ENCODE data around the gene ENO1. TPM values are rescaled to one million over a fixed set of nuclear protein-coding genes. Genes with fewer than 3 reads are reported as not detected.
A peak's percentile ranks its signal among the peaks of the same experiment; 100 is the strongest.

Gene ENO1
- total RNA-seq, 4 donors from 2014 or later = 453 to 1,066 (median 553) TPM

DNA sequence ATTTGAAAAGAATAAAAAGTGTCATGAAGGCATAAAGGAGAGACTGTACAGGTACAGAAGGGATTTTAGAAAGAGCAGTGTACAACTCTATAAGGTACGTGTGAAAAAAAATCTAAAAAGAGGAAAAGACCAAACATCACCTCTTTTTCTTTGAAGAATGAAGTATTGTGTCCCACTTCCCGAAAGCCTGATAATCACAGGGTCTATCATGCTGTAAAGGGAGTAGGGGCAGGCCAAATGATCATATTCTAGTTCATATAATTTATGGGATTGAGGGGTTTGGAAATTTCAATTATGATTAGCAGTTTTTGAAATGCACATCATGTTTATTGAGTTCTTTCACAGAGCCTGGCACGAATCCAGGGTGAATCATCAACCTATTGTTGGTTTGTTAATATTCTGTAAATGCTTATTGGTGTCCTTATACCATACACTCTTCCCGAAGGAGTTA, 60.1 kb downstream of the ENO1 start:
- Histone ChIP-seq H3K27me3 (no peaks in the 10 kb centered on the region), H3K4me1 (peaks cover 0 to 56% (median 8%) of the 10 kb centered on the region in 3 donors)

GRCh38 chr1:8817412-8818324, 60.8 kb downstream of the ENO1 start, which contains the start of gene RERE:
Gene RERE (minus strand): TSS chr1:8817640.
- Histone ChIP-seq H3K36me3 (no peaks in the 10 kb centered on the region), H3K9me3 (no peaks in the 10 kb centered on the region), H3K27me3 (no peaks in the 10 kb centered on the region), H3K4me1 (peaks cover 0 to 56% (median 5%) of the 10 kb centered on the region in 3 donors), H3K27ac (peak within 1 kb of the TSS; percentile 83 to 98 (median 96)), H3K4me3 (peak within 1 kb of the TSS; percentile 42 to 84)
- WGBS, 2 donors (ENCODE audit: low coverage in 1 of 2) = 0% methylated on average over 2 to 17 of the region's 82 CpGs
- peak; percentile 95 to 96 for TF ChIP-seq POLR2A (IDR thresholded peaks at IDR 0.05)
- TF ChIP-seq EP300 (IDR thresholded peaks at IDR 0.05) = no peak
- TF ChIP-seq POLR2AphosphoS5 (IDR thresholded peaks at IDR 0.05) = peak; percentile 97
- TF ChIP-seq, protein P1, sequence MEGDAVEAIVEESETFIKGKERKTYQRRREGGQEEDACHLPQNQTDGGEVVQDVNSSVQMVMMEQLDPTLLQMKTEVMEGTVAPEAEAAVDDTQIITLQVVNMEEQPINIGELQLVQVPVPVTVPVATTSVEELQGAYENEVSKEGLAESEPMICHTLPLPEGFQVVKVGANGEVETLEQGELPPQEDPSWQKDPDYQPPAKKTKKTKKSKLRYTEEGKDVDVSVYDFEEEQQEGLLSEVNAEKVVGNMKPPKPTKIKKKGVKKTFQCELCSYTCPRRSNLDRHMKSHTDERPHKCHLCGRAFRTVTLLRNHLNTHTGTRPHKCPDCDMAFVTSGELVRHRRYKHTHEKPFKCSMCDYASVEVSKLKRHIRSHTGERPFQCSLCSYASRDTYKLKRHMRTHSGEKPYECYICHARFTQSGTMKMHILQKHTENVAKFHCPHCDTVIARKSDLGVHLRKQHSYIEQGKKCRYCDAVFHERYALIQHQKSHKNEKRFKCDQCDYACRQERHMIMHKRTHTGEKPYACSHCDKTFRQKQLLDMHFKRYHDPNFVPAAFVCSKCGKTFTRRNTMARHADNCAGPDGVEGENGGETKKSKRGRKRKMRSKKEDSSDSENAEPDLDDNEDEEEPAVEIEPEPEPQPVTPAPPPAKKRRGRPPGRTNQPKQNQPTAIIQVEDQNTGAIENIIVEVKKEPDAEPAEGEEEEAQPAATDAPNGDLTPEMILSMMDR (IDR thresholded peaks at IDR 0.05) = peak in 1 of 4 experiments; percentile 29
- peak; percentile 98 for ATAC-seq

More for the DNA sequence above, 60.1 kb downstream of the ENO1 start:
- Histone ChIP-seq H3K9me3 (no peaks in the 10 kb centered on the region), H3K27ac (peak overlapping the region; percentile 83 to 98 (median 96)), H3K4me3 (peak overlapping the region; percentile 42 to 84), H3K36me3 (no peaks in the 10 kb centered on the region)
- ATAC-seq = no peak
- TF ChIP-seq EP300 (IDR thresholded peaks at IDR 0.05) (no peak), POLR2AphosphoS5 (IDR thresholded peaks at IDR 0.05) (no peak), POLR2A (IDR thresholded peaks at IDR 0.05) (no peak)
- TF ChIP-seq, protein P1 (IDR thresholded peaks at IDR 0.05) = no peak
- 4 to 9% methylated on average over 3 to 4 of the region's 4 CpGs for whole genome bisulfite sequencing, 2 donors (ENCODE audit: low coverage in 1 of 2)

DNA sequence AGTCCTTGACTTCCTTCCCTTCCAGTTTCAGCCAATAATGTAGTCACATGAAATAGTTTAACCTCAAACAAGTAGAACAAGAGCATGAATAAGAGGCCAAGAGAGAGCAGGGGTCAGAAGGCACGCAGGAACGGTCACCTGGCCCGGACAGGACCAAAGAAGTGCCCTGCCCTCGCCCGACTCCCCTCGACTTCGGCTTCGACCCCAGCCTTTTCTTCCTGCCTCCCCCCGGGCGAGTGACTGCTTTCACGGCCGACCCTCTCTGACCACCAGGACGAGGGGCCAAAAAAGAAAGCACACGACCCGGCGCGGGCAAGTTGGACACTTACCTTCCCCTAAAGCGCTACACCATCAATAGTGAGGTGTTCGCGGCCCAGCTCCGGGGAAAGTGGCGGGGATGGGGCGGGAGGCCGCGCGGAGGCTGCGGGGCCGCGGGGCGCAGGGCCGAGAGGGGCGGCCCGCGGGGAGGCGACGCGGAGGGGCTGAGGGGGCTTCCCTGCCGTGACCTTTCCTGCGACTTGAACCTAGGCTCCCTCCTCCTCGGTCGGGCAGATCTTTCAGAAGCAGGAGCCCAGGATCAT, 61.6 kb downstream of the ENO1 start:
- peaks cover 0 to 56% (median 5%) of the 10 kb centered on the region in 3 donors for H3K4me1 ChIP-seq
- H3K36me3 ChIP-seq = no peaks in the 10 kb centered on the region
- H3K4me3 ChIP-seq = peak overlapping the region; percentile 42 to 84
- H3K9me3 ChIP-seq = no peaks in the 10 kb centered on the region
- no peak for TF ChIP-seq EP300 (IDR thresholded peaks at IDR 0.05)
- no peak for TF ChIP-seq POLR2A (IDR thresholded peaks at IDR 0.05)
- TF ChIP-seq POLR2AphosphoS5 (IDR thresholded peaks at IDR 0.05) = no peak
- TF ChIP-seq, protein P1 (IDR thresholded peaks at IDR 0.05) = no peak
- peak overlapping the region; percentile 65 to 98 (median 96) for H3K27ac ChIP-seq
- ATAC-seq = no peak
- no peaks in the 10 kb centered on the region for H3K27me3 ChIP-seq
- 0% methylated on average over 13 of the region's 41 CpGs; no CpG with 5 or more reads in 1 of the 2 donors for WGBS, 2 donors (ENCODE audit: low coverage in 1 of 2)

DNA sequence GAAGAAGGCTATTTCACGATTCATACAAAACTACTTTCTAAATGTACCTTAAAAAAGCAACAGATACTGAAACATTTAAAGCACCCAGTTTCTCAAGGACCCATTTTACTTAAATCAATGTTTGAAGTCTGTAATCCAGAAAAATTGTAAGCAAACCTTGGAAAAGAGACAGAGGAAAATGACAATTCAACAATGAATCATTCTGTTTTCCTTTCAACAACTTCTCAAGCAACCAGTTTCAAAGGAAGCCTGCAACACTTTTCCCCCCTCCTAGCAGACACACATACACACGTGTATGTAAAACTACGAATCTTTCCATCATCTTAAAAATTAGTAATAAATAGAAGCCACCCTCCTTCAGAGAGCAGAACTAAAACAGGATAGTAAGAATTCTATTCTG, 62.2 kb downstream of the ENO1 start:
- 0 to 2% methylated on average over 2 to 3 of the region's 3 CpGs for WGBS, 2 donors (ENCODE audit: low coverage in 1 of 2)
- no peak for TF ChIP-seq POLR2AphosphoS5 (IDR thresholded peaks at IDR 0.05)
- no peak for TF ChIP-seq EP300 (IDR thresholded peaks at IDR 0.05)
- TF ChIP-seq, protein P1 (IDR thresholded peaks at IDR 0.05) = no peak
- TF ChIP-seq POLR2A (IDR thresholded peaks at IDR 0.05) = no peak
- H3K4me3 ChIP-seq = peak overlapping the region; percentile 42 to 84
- H3K9me3 ChIP-seq = no peaks in the 10 kb centered on the region
- no peaks in the 10 kb centered on the region for H3K27me3 ChIP-seq
- H3K27ac ChIP-seq = peak overlapping the region; percentile 65 to 98 (median 96)
- peaks cover 0 to 60% (median 5%) of the 10 kb centered on the region in 3 donors for H3K4me1 ChIP-seq
- no peaks in the 10 kb centered on the region for H3K36me3 ChIP-seq
- no peak for ATAC-seq
